ENCODE measurements around the gene PIK3R1. TPM values are rescaled to one million over a fixed set of nuclear protein-coding genes. Genes with fewer than 3 reads are reported as not detected.

PIK3R1 gene
- total and polyA plus RNA-seq, 2 of the 4 experiments (the other 2 are of a cell fraction): 2.4 to 9.3 TPM

GRCh38 chr5:68315679-68316271, 100.2 kb downstream of the PIK3R1 start:
- Histone ChIP-seq H2BK120ac (ENCODE audit: low read depth, low read length) (no peak overlapping the region), H3K4me2 (ENCODE audit: low read depth, low read length) (no peak overlapping the region), H4K20me1 (ENCODE audit: insufficient read depth, low read length) (no peaks in the 10 kb centered on the region), H3K9me1 (ENCODE audit: insufficient read depth, low read length) (peaks cover 3% of the 10 kb centered on the region), H2BK5ac (ENCODE audit: low read depth, low read length, poor library complexity, severe bottlenecking) (no peak overlapping the region), H3K4ac (ENCODE audit: low read depth, low read length) (no peak overlapping the region), H3K36me3 (ENCODE audit: control insufficient read depth, insufficient read depth, low read length) (no peaks in the 10 kb centered on the region), H2BK15ac (ENCODE audit: low read depth, low read length) (no peak overlapping the region), H4K8ac (ENCODE audit: low read depth in 2 of 2, low read length in 2 of 2) (no peak overlapping the region), H4K91ac (ENCODE audit: insufficient read depth, low read depth, low read length) (no peak overlapping the region), H3K9ac (ENCODE audit: low read depth, low read length) (no peak overlapping the region), H3K4me1 (ENCODE audit: control insufficient read depth, insufficient read depth, low read length) (peaks cover 5% of the 10 kb centered on the region; the same call in 1 of the 2 replicates), H3K23ac (ENCODE audit: low read depth, low read length) (no peak overlapping the region), H3K18ac (ENCODE audit: low read depth, low read length) (no peak overlapping the region), H3K27ac (ENCODE audit: insufficient read depth, low read length) (no peak overlapping the region), H3K56ac (ENCODE audit: extremely low read depth, insufficient read depth, low read length) (no peak overlapping the region), H3K14ac (replicated peaks; ENCODE audit: low read depth, low read length) (no peak overlapping the region), H3K79me1 (ENCODE audit: low read depth in 1 of 2, low read length in 2 of 2) (no peaks in the 10 kb centered on the region), H3K27me3 (ENCODE audit: control insufficient read depth, insufficient read depth, low read length) (no peaks in the 10 kb centered on the region), H2AK9ac (replicated peaks; ENCODE audit: low read depth, low read length, poor library complexity) (no peak overlapping the region), H2AK5ac (ENCODE audit: low read depth, low read length) (no peak overlapping the region), H3K4me3 (ENCODE audit: insufficient read depth, low read depth, low read length) (no peak overlapping the region), H3K9me3 (ENCODE audit: control insufficient read depth, insufficient read depth, low read length) (no peaks in the 10 kb centered on the region; the same call in 1 of the 2 replicates), H2AFZ (replicated peaks; ENCODE audit: low read length, poor library complexity) (no peak overlapping the region), H4K5ac (ENCODE audit: low read depth, low read length) (no peak overlapping the region), H2BK20ac (ENCODE audit: low read depth, low read length) (no peak overlapping the region)
- in situ Hi-C loops (cut with MboI; ENCODE audit: low sequenced_read_pairs) (no loop called here), intact Hi-C loops (cut with micrococcal nuclease) (loop anchor here (10.0 kb wide), 1 partner anchor 239 kb away; no protein-coding TSS in a partner anchor), dilution Hi-C loops (cut with HindIII; ENCODE audit: low sequenced_read_pairs, unreplicated experiment) (no loop called here)
- DNase-seq (no peak), ATAC-seq (ENCODE audit: low read depth) (no peak)
- 80% methylated on average over 2 of the region's 6 CpGs; no CpG with 5 or more reads in 1 of the 2 experiments for WGBS, 2 experiments (ENCODE audit: extremely low coverage in 2 of 2, insufficient read length in 1 of 2)
- POLR2A ChIA-PET (ENCODE audit: unreplicated experiment): no interaction called here
- no TSS peak for BruUV-seq (replicated peaks)
- TF ChIP-seq RAD21 (IDR thresholded peaks at IDR 0.05; ENCODE audit: low read length): no peak
- TF ChIP-seq BHLHE40 (IDR thresholded peaks at IDR 0.05; ENCODE audit: low read depth, low read length): no peak
- no peak for TF ChIP-seq USF2 (IDR thresholded peaks at IDR 0.05; ENCODE audit: low read depth, low read length)
- TF ChIP-seq CEBPB (IDR thresholded peaks at IDR 0.05; ENCODE audit: low read depth, low read length): no peak
- TF ChIP-seq, protein P1, sequence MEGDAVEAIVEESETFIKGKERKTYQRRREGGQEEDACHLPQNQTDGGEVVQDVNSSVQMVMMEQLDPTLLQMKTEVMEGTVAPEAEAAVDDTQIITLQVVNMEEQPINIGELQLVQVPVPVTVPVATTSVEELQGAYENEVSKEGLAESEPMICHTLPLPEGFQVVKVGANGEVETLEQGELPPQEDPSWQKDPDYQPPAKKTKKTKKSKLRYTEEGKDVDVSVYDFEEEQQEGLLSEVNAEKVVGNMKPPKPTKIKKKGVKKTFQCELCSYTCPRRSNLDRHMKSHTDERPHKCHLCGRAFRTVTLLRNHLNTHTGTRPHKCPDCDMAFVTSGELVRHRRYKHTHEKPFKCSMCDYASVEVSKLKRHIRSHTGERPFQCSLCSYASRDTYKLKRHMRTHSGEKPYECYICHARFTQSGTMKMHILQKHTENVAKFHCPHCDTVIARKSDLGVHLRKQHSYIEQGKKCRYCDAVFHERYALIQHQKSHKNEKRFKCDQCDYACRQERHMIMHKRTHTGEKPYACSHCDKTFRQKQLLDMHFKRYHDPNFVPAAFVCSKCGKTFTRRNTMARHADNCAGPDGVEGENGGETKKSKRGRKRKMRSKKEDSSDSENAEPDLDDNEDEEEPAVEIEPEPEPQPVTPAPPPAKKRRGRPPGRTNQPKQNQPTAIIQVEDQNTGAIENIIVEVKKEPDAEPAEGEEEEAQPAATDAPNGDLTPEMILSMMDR (conservative IDR thresholded peaks at IDR 0.05; ENCODE audit: low read depth, low read length): no peak
- TF ChIP-seq MAFK (IDR thresholded peaks at IDR 0.05; ENCODE audit: low read depth, low read length): no peak
- no peak for TF ChIP-seq RFX5 (IDR thresholded peaks at IDR 0.05; ENCODE audit: low read depth, low read length)
- no peak for TF ChIP-seq RCOR1 (IDR thresholded peaks at IDR 0.05; ENCODE audit: insufficient replicate concordance, low read length)
- no peak for TF ChIP-seq SMC3 (IDR thresholded peaks at IDR 0.05; ENCODE audit: low read depth, low read length)
- no peak for TF ChIP-seq FOS (IDR thresholded peaks at IDR 0.05; ENCODE audit: low read depth, low read length)
- TF ChIP-seq POLR2A (IDR thresholded peaks at IDR 0.05; ENCODE audit: low read depth, low read length): no peak
- no peak for TF ChIP-seq MXI1 (IDR thresholded peaks at IDR 0.05; ENCODE audit: borderline replicate concordance, low read depth, low read length)
- TF ChIP-seq CHD1 (IDR thresholded peaks at IDR 0.05; ENCODE audit: low read depth, low read length): no peak
- TF ChIP-seq MAZ (IDR thresholded peaks at IDR 0.05; ENCODE audit: borderline replicate concordance, low read depth, low read length): no peak
- no peak for TF ChIP-seq NFE2L2 (IDR thresholded peaks at IDR 0.05; ENCODE audit: low read depth, low read length)
- TF ChIP-seq, protein P2, sequence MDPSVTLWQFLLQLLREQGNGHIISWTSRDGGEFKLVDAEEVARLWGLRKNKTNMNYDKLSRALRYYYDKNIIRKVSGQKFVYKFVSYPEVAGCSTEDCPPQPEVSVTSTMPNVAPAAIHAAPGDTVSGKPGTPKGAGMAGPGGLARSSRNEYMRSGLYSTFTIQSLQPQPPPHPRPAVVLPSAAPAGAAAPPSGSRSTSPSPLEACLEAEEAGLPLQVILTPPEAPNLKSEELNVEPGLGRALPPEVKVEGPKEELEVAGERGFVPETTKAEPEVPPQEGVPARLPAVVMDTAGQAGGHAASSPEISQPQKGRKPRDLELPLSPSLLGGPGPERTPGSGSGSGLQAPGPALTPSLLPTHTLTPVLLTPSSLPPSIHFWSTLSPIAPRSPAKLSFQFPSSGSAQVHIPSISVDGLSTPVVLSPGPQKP (IDR thresholded peaks at IDR 0.05; ENCODE audit: borderline replicate concordance, low read depth, low read length): no peak
- CTCF ChIA-PET: no interaction called here
